NCI-H226 (cell line): Measurements from ENCODE around the gene UHRF1.
"Not testable (repeated sequence)": the region's sequence is repeated elsewhere in the genome, so short reads cannot be mapped to it uniquely, and the experiment has no call there.

Experiments used
- DNase-seq: peaks from one replicate; pipeline ENCODE4 v3.0.0-alpha.2; 2015

Gene UHRF1

GRCh38 chr19:4900879-4901278 is 8.4 kb upstream of the UHRF1 start:
- DNase-seq, result not testable (repeated sequence)

DNA sequence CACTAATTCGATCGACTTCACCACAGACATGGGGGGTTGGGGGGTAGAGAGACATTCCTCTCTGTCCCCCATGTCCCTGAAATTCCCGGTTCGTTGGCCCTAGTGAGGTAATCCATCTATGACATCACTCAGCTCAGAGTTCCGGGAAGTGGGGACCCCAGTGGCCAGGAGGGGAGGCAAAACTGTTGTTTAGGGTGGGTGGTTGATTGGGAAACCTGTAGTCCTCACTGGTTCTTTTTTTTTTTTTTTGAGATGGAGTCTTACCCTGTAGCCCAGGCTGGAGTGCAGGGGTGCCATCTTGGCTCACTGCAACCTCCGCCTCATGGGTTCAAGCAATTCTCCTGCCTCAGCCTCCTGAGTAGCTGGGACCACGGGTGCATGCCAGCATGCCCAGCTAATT is 6.5 kb upstream of the UHRF1 start, which contains the start of gene ARRDC5:
Gene ARRDC5 (minus strand): TSS at position 101 of the 400 bp plus-strand sequence. CDS start 71 bp downstream, at position 30.
- DNase-seq, result no peak

DNA sequence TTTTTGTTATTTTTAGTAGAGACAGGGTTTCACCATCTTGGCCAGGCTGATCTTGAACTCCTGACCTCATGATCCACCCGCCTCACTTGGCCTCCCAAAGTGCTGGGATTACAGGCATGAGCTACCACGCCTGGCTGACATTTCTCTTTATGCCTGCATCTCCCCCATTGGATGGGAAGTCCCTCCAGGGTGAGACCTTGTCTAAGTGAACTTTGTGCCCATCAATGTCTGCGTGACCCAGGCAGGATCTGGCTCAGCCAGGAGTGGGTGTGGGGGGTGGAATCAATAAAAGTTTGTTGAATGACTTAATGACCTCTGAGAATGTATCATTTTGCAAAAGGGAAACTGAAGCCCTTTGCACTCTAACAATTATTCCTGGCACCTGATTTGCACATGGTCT is 4.8 kb upstream of the UHRF1 start:
- no peak for DNase-seq

GRCh38 chr19:4906963-4907362 is 2.3 kb upstream of the UHRF1 start:
- no peak for DNase-seq

GRCh38 chr19:4908360-4908759 is 941 bp upstream of the UHRF1 start:
- no peak for DNase-seq

DNA sequence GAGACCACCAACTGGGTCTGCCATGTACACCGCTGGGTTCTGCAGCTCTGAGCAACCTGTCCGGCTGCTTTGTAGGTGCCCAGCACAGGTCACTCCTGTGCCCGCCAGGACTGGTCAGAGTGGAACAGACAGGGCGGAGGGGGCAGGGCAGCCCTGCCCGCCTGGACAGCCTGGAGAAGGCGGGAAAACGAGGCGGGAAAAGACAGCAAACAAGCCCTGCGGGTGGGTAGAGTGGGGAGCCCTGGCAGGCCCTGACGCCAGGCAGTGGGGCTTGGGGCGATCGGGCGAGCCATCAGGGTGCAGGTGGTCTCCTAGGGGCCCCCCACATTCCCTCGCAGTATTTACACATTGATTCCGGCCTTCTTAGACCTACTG is 533 bp upstream of the UHRF1 start:
- DNase-seq, result no peak

GRCh38 chr19:4909897-4910593 is 744 bp downstream of the UHRF1 start:
- DNase-seq, result peak; percentile 86

DNA sequence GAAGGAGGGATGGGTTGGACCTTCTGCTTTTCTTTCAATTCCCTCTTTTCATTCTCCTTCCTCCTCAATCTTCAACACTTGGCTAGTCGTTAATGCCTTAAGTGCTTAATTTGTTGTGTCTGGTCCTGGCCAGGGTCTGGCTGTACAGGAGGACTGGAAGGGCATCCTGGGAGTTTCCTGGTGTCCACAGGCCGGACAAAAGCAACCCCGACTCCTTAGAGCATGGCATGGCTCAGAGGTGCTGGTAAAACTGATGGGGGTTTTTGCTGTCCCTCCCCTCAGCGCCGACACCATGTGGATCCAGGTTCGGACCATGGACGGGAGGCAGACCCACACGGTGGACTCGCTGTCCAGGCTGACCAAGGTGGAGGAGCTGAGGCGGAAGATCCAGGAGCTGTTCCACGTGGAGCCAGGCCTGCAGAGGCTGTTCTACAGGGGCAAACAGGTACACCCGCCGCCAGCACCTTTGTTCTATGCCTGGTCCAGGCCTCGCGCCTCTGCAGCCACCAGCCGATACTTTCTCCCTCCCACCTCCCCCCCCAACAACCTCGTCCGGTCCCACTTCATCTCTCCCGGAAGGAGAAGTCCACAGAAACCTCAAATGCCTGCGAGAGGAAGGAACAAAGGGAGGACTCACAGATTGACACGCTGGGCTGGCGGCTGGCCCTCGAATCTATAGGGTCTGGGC is 1.4 kb downstream of the UHRF1 start:
- DNase-seq, result no peak

DNA sequence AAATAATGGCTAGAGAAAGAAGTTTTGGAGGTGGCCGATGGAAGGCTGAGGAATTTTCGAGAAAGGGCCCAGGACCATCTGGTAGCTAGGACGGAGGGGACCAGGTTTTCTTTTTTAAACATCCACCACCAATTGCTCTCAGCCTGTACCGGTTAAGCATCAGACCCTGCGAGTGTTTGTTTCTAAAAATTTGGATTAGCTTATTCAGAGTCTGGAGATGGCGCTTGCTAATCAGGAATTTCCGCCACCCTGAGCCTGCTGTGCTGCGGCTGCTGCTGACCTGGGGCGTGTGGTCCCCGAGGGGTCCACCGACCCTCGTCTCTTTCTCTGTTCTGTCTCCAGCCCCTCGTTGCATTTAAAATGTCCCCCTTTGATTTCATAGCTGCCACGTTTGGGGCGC is 2.0 kb downstream of the UHRF1 start:
- no peak for DNase-seq

- DNase-seq, result peak; percentile 100
Observed at GRCh38 chr19:4911786-4912672, 2.7 kb downstream of the UHRF1 start.

DNA sequence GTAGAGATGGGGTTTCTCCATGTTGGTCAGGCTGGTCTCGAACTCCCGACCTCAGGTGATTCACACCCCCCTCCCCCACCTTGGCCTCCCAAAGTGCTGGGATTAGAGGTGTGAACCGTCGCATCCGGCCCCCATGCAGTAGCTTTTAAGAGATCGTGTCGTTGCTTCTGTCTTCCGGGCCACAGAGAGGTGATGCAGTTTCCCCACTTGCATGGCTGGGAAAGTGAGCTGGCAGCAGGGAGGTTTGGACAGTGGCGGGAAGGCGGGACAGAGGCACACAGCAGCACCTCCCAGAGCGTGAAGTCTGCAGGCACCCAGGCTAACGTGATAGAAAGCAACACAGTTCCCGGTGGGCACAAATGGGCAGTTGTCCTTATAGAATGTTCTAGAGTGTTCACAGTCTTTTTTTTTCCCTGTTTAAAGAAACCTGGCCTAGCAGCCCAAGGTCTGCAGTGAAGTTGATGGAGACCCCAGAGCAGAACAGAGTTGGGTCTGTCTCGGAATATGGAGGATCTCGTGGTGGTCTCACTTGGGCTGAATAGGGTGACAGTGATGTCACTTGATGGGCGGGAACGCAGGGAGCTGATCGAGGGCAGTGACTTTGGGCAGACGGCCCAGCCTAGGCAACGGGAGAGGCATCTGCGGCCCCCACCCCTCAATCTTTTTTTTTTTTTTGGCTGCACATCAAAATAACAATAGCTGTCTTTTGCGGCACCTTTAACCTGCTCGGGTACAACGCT is 4.9 kb downstream of the UHRF1 start:
- no peak for DNase-seq

GRCh38 chr19:4914736-4915501 is 5.6 kb downstream of the UHRF1 start:
- DNase-seq, result peak; percentile 70

DNA sequence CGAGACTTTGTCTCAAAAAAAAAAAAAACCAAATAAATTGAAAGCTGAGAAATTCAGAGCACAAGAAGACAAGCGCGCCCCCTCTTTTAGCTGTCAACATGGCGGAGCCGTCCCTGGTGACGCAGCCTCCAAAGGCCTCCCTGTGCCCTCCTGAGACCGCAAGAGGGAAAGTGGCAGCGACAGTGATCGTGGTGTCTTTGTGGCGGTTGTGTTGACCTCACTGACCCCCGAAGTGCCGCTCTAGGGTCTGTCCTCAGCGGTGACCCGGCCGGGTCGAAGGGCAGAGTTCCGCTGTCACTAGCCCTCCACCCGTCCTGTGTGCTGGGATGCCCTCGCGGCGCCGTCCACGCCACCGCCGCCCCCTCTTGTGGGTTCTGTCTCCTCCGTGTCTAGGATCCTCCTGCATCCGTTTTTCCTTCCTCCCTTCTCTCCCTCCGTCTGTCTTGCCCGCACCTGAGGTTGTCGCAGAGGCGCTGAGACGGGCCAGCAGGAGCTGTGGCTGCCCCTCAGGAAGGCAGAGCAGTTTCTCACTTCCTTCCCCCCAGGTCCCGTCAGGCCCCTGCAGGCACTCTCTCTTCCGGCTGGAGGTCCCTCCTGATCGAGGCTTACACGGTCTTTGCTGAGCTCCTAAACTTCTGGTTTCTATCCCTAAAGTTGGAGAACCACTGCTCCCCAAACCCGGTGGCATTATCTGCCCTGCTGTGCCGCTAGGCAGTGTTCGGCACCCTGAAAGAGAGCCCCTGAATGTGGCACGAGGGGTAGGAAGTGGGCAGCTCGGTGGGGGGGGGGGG is 7.2 kb downstream of the UHRF1 start:
- DNase-seq, result no peak

GRCh38 chr19:4922530-4923275 is 13.4 kb downstream of the UHRF1 start:
- no peak for DNase-seq

- no peak for DNase-seq
Observed at GRCh38 chr19:4923276-4923747, 14.0 kb downstream of the UHRF1 start.

DNA sequence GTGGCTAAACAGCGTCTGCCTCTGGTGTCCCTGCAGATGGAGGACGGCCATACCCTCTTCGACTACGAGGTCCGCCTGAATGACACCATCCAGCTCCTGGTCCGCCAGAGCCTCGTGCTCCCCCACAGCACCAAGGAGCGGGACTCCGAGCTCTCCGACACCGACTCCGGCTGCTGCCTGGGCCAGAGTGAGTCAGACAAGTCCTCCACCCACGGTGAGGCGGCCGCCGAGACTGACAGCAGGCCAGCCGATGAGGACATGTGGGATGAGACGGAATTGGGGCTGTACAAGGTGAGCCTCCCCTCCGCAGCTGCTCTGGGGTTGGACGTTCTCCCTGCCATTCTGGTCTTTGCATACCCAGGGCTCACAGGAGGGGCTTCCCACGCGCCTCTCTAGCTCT is 19.9 kb downstream of the UHRF1 start:
- no peak for DNase-seq

DNA sequence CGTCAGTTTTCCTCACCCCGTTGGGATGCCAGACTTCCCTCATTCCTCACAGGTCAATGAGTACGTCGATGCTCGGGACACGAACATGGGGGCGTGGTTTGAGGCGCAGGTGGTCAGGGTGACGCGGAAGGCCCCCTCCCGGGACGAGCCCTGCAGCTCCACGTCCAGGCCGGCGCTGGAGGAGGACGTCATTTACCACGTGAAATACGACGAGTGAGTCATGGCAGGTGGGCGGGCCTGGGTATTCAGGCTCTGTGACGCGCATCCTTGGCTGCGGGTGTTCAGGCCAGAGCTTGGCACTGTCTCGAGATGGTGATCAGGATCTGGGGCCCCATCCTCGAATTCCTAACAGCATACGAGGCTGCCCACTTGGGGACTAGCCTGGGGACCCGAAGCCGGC is 21.4 kb downstream of the UHRF1 start:
- no peak for DNase-seq

- no peak for DNase-seq
Observed at GRCh38 chr19:4932711-4933110, 23.4 kb downstream of the UHRF1 start.

DNA sequence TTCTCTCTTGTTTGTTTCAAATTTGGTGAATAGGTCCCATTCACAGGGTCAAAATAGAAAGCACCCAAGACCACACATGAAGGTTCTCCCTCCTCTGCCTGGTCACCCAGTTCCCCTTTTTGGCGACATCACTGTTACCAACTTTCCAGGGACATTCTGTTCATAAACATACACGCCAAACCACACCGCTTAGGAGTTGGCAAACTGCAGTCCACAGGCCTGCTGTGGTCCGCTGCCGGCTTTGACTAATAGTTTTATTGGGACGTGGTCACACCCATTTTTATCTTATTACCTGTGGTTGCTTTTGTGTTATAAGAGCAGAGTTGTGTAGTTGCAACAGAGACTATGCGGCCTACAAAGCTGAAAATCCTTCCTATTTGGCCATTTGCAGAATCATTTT is 24.2 kb downstream of the UHRF1 start:
- DNase-seq, result no peak

DNA sequence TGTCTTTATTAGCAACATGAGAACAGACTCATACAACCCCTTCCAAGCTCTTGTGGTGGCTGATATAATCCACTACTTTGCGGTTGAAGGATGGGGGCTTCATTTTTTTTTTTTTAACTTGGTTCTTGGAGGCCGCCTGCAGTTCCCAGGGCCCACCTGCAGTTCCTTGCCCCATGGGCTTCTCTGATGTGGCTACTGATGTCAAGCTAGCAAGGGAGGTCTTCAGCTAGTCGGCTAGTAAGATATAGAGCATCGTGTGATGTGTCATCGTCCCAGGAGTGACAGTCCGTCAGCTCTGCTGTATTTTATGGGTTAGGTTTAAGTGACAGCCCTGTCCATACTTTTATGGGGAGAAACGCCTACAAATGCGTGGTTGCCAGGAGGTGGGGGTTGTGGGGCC is 26.1 kb downstream of the UHRF1 start:
- no peak for DNase-seq
